Adipose tissue (tissue), 3 donors: Measurements from ENCODE around the gene C15orf39. TPM values are rescaled to one million over a fixed set of nuclear protein-coding genes. Genes with fewer than 3 reads are reported as not detected.
"Not testable (repeated sequence)": the region's sequence is repeated elsewhere in the genome, so short reads cannot be mapped to it uniquely, and the experiment has no call there.

Experiments
- H3K27ac ChIP-seq: one replicate; pipeline ENCODE4 v1.5.1; 2013; ENCODE audit warnings: low read depth, low read length
- WGBS, 3 donors: extraction: QIAGEN DNeasy Blood & Tissue Kit; methylation state at CpG; one replicate each; pipeline ENCODE4 v1.1.7; 2013; 5-methylcytosine and 5-hydroxymethylcytosine counted together
- polyA plus RNA-seq, 3 donors: library from polyadenylated mRNA; stranded (reverse); fragments of 200-250 nt; gene quantifications; one replicate each; pipeline ENCODE4 v1.2.3, GENCODE V29; 2013
- donor health status: healthy with polysubstance abuse.
- donor health status: Bipolar disorder and iron deficiency.
- donor health status: healthy.

C15orf39 gene
- 10 to 100 TPM in 2 of 3 donors, 1 to 10 TPM in 1; 9.2 to 18.9 (median 11.1) TPM for polyA plus RNA-seq

DNA sequence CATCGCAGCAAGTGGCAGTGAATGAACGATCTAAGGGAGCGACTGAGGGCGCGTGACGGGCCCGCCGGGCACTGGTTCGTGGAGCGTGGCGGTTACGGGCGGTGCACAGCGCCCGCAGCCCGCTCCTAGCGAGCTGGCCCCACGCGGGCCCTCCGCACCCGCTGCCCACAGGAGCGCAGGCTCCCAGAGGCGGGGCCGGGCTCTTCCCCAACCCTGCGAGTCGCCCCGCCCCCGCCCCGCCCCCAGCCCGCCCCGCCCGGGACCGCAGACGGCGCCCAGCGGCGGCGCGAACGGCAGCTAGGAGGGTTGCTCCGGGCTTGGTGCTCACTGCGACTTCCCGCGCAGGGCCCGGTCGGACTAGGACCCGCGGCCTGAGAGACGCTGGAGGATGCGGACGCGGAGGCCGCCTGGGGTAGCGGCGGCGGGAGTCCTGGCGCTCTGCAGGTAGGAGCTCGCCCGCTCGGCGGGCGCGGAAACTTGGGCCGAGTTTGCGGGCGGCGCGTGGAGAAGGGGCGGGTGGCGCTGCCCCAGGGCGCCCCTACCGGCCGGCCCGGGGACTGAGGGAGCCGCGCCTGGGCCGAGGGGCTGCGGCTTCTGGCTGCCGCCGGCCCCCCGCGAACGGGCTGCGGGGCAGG, at the start of gene C15orf39:
Gene C15orf39 (plus strand): TSS at position 267 of the 635 bp plus-strand sequence. CDS start 4,167 bp downstream, outside the sequence.
- H3K27ac ChIP-seq, result peak within 1 kb of the TSS; percentile 82
- WGBS, 3 donors, result 0% methylated on average over 59 to 84 of the region's 84 CpGs

DNA sequence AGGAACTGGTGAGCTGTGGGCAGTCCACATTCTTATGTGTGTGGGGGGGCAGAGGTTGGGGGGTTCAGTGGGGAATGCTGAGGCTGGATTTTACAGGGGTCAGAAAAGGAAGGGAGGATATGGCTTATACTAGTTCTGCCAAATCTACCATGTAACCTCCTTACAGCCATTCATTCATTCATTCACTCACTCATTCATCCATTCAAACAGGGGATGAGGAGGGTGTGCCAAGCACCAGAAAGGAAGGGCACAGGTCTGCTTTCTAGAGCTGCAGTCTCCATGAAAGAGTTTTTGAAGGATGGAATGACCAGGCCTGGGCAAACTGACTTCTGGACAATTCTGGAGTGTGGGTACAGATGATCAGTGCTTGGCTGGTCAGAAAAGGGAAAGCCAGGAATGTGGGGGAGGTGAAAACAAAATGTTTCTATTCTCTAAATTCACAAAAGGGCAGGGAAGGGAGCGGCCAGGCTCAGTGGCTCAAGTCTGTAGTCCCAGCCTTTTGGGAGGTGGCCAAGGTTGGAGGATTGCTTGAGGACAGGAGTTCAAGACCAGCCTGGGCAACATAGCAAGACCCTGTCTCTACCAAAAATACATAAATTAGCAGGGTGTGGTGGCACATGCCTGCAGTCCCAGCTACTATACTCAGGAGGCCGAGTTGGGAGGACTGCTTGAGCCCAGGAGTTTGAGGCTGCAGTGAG, 49.2 kb upstream of the C15orf39 start:
- 94 to 97% (median 94%) methylated on average over 2 of the region's 2 CpGs for WGBS, 3 donors
- H3K27ac ChIP-seq, result no peak overlapping the region

DNA sequence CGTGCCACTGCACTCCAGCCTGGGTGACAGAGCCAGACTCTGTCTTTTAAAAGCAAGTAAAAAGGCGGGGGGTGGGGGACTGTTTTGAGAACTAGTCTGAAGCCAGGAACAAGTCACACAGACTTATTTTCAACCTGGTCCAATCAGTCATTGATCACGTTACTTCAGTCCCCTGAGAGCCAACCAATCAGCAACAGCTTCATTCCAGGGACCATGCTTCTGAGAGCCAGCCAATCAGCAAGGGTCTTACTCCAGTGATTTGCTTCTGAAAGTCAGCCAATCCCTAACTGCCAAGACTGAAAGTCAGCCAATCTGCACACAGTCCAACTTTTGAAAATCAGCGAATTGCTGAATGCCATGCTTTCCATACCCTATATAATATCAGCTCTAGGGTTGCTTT, 48.6 kb upstream of the C15orf39 start:
- 61 to 76% (median 62%) methylated on average over 4 of the region's 4 CpGs for WGBS, 3 donors
- H3K27ac ChIP-seq, result no peak overlapping the region

- 45 to 80% (median 53%) methylated on average over 8 of the region's 8 CpGs for WGBS, 3 donors
- no peak overlapping the region for H3K27ac ChIP-seq
Observed at GRCh38 chr15:75153565-75154276, 48.0 kb upstream of the C15orf39 start.

DNA sequence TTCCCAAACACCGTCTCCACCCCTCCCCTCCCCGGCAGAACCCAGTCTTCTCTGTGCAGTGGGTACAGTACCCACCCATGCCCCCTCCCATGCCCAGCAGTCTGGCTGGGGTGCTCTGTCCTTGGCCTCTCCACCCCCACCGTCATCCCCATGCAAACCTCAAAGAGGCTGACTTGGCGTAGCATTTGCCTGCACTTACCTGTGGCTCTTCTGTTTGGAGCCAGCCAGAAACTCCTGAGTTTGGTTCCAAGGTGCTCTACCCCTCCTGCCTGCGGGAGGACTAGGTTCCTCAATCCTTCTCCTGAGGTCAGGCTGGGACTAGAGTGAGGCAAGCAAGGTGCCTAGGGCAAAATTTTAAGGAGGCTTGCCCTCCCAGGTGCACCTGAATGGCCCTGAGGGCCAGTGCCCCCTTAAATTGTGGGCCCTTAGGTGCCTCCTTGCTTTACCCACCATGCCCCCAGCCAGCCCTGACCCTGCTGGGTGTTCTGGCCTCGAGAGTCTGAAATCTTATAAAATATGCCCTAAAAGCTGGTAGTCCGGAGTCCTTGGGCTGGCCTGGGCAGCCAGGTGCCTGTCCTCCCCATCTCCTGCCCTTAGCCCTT, 47.1 kb upstream of the C15orf39 start:
- WGBS, 3 donors, result 63 to 92% (median 70%) methylated on average over 6 to 7 of the region's 7 CpGs
- H3K27ac ChIP-seq, result no peak overlapping the region

- WGBS, 3 donors, result 76 to 85% (median 82%) methylated on average over 12 of the region's 12 CpGs
Observed at GRCh38 chr15:75156326-75157215, 45.1 kb upstream of the C15orf39 start.

DNA sequence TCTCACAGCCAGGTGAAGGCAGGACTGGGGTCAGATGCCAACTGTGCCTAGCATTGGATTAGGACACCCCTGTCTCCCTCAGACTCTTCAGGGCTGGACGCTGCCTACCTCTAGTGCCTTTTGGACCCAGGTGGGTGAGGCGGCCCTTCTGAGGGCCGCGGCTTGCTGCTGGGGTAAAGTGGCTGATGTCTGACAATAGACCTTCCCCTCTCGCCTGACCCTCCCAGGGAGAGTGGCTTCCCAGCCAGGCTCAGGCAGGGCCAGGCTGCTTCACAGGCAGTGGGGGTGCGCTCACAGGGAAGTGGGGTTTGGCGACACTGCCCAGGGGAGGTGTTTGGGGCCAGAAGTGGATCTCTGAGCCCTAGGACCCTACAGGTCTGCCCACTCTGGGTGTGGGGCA, 43.3 kb upstream of the C15orf39 start:
- H3K27ac ChIP-seq, result no peak overlapping the region

More at GRCh38 chr15:75156326-75157215, 45.1 kb upstream of the C15orf39 start:
- H3K27ac ChIP-seq, result no peak overlapping the region

DNA sequence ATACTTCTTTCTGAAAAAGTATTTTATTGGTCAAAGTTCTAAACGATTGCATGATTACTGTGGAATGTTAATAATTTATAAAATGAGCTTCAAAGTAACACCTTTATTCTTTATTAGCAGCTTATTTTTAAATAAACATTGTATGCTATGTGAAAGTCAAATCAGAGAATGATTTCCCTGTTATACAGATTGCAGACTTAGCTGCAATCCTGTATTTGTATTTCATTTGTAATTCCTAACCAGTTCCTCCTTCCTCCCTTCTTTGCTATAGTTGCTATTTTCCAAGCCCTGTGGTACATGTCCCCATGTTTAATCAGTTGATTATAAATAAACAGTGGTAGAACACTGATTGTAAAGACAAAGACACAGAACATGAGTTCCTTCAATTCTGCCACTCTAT, 42.4 kb upstream of the C15orf39 start:
- WGBS, 3 donors, result 41 to 69% (median 45%) methylated on average over 1 of the region's 1 CpG
- H3K27ac ChIP-seq, result no peak overlapping the region

More for the DNA sequence above, 43.3 kb upstream of the C15orf39 start:
- 86 to 90% (median 88%) methylated on average over 7 of the region's 7 CpGs for WGBS, 3 donors

GRCh38 chr15:75161106-75161916, 40.4 kb upstream of the C15orf39 start:
- 79 to 85% (median 79%) methylated on average over 5 of the region's 5 CpGs for WGBS, 3 donors
- no peak overlapping the region for H3K27ac ChIP-seq

DNA sequence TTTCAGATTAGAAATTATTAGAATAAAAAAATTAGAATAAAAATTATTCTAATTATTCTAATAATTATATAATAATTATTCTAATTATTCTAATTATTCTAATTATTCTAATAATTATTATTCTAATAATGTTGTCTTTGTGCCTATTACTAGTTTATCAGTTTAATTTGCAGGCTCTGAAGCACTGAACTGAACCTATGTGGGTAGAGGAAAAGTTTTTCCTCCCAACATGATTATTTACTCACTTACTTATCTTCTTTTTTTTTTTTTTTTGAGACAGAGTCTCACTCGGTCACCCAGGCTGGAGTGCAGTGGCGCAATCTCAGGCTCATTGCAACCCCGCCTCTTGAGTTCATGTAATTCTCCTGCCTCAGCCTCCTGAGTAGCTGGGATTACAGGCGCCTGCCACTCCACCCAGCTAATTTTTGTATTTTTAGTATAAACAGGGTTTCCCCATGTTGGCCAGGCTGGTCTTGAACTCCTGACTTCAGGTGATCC, 39.7 kb upstream of the C15orf39 start:
- no peak overlapping the region for H3K27ac ChIP-seq
- 45 to 80% (median 54%) methylated on average over 4 of the region's 4 CpGs for WGBS, 3 donors

- 95 to 99% (median 98%) methylated on average over 3 of the region's 3 CpGs for WGBS, 3 donors
- no peak overlapping the region for H3K27ac ChIP-seq
Observed at GRCh38 chr15:75163150-75163564, 38.5 kb upstream of the C15orf39 start.

GRCh38 chr15:75164625-75165350, 36.9 kb upstream of the C15orf39 start:
- no peak overlapping the region for H3K27ac ChIP-seq
- WGBS, 3 donors, result 77 to 84% (median 79%) methylated on average over 4 of the region's 4 CpGs

DNA sequence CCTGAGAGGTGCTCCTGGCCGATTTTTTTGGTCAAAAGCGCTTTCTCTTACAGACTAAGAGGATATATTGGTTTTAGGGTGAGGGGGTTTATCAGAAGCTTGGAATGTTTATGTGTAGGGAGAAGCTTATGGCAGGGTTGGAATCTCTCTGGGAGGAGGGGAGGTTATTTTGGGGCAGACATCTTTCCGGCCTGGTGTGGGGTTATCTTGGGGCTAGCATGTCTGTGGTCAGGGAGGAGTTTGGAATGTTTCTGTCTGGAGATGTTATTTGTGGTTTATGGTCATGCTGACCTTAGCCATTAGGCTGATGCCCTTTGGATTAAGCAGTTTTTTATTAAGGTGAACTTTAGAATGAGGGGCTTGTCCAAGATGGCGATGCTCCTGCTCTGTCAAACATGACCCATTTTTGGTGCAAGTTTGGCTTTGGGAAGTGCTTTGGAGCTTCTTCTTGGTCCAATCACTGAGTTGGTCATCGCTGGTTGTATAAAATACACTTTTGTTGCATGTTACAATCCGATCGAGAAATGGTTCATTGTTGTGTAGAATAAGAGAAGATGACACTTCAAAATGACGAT, 35.1 kb upstream of the C15orf39 start:
- H3K27ac ChIP-seq, result not testable (repeated sequence)
- WGBS, 3 donors, result 80 to 85% (median 83%) methylated on average over 8 of the region's 8 CpGs

GRCh38 chr15:75167588-75168350, 33.9 kb upstream of the C15orf39 start:
- WGBS, 3 donors, result 66 to 74% (median 67%) methylated on average over 5 of the region's 5 CpGs
- no peak overlapping the region for H3K27ac ChIP-seq

- 70 to 84% (median 83%) methylated on average over 4 of the region's 4 CpGs for WGBS, 3 donors
- H3K27ac ChIP-seq, result no peak overlapping the region
Observed at GRCh38 chr15:75168374-75168773, 33.3 kb upstream of the C15orf39 start.
